NCI-H128 (cell line): ENCODE results near the gene PBX1.

ENCODE experiments used
- DNase-seq: peaks from one replicate; lab custom pipeline; 2025; ENCODE audit not compliant: unreplicated experiment; lab: John Stamatoyannopoulos, UW

The PBX1 gene

GRCh38 chr1:164716992-164717703 lies 158.2 kb downstream of the PBX1 start:
- no peak for DNase-seq

- no peak for DNase-seq
Observed at GRCh38 chr1:164718821-164719220, 159.8 kb downstream of the PBX1 start.

GRCh38 chr1:164719676-164720439 lies 160.9 kb downstream of the PBX1 start:
- no peak for DNase-seq

- no peak for DNase-seq
Observed at GRCh38 chr1:164720440-164721227, 161.7 kb downstream of the PBX1 start.

- DNase-seq: no peak
Observed at GRCh38 chr1:164721228-164721496, 162.2 kb downstream of the PBX1 start.

- DNase-seq: no peak
Observed at GRCh38 chr1:164723296-164723798, 164.4 kb downstream of the PBX1 start.

- DNase-seq: no peak
Observed at GRCh38 chr1:164725401-164725800, 166.4 kb downstream of the PBX1 start.

- DNase-seq: no peak
Observed at GRCh38 chr1:164726235-164726634, 167.3 kb downstream of the PBX1 start.

- DNase-seq: no peak
Observed at GRCh38 chr1:164728719-164729118, 169.7 kb downstream of the PBX1 start.

GRCh38 chr1:164731161-164731876 lies 172.3 kb downstream of the PBX1 start:
- DNase-seq: no peak

GRCh38 chr1:164733070-164733469 lies 174.1 kb downstream of the PBX1 start:
- DNase-seq: no peak

GRCh38 chr1:164733734-164734133 lies 174.8 kb downstream of the PBX1 start:
- no peak for DNase-seq

- DNase-seq: no peak
Observed at GRCh38 chr1:164735315-164736052, 176.5 kb downstream of the PBX1 start.

GRCh38 chr1:164736137-164736536 lies 177.2 kb downstream of the PBX1 start:
- no peak for DNase-seq

- DNase-seq: no peak
Observed at GRCh38 chr1:164739189-164739588, 180.2 kb downstream of the PBX1 start.

- no peak for DNase-seq
Observed at GRCh38 chr1:164740000-164740526, 181.1 kb downstream of the PBX1 start.

- no peak for DNase-seq
Observed at GRCh38 chr1:164742745-164743144, 183.8 kb downstream of the PBX1 start.

GRCh38 chr1:164743976-164744375 lies 185.0 kb downstream of the PBX1 start:
- DNase-seq: no peak

GRCh38 chr1:164745736-164746135 lies 186.8 kb downstream of the PBX1 start:
- DNase-seq: no peak

GRCh38 chr1:164746632-164747031 lies 187.6 kb downstream of the PBX1 start:
- no peak for DNase-seq
